GM12874 (cell line): Measurements from ENCODE around the gene MAP4K3.
A peak's percentile ranks its signal among the peaks of the same experiment; 100 is the strongest.

ENCODE experiments used
- CTCF ChIP-seq: IDR thresholded peaks from 2 replicates; pipeline ENCODE4 v1.5.1; 2011; ENCODE audit warnings: low read depth, mild to moderate bottlenecking, control low read depth, low read length, moderate library complexity; ENCODE audit not compliant: insufficient read depth

Gene MAP4K3

GRCh38 chr2:39240758-39241157, 196.3 kb downstream of the MAP4K3 start:
- TF ChIP-seq CTCF: no peak

- TF ChIP-seq CTCF: no peak
Observed at GRCh38 chr2:39234754-39235153, 202.3 kb downstream of the MAP4K3 start.

- TF ChIP-seq CTCF: no peak
Observed at GRCh38 chr2:39232141-39232540, 204.9 kb downstream of the MAP4K3 start.

- TF ChIP-seq CTCF: no peak
Observed at GRCh38 chr2:39228413-39229209, 208.5 kb downstream of the MAP4K3 start.

- peak; percentile 71 for TF ChIP-seq CTCF
Observed at GRCh38 chr2:39227628-39228412, 209.3 kb downstream of the MAP4K3 start.

GRCh38 chr2:39225567-39225966, 211.5 kb downstream of the MAP4K3 start:
- TF ChIP-seq CTCF: no peak

- no peak for TF ChIP-seq CTCF
Observed at GRCh38 chr2:39223909-39224308, 213.2 kb downstream of the MAP4K3 start.
